Mesenchymal stem cell (in vitro differentiated cells and primary cell): Measurements from ENCODE around the gene ATP5PO.

Experiments
- DNase-seq: peaks from one replicate; pipeline ENCODE4 v3.0.0-alpha.2; 2013
- H2AFZ ChIP-seq: one replicate; pipeline ENCODE4 v1.6.1; 2013; ENCODE audit warnings: low read depth, mild to moderate bottlenecking, control low read depth, inconsistent platforms, low read length, moderate library complexity
- H2AK5ac ChIP-seq: 2 replicates; pipeline ENCODE4 v1.6.1; 2013; ENCODE audit warnings: low read length, moderate library complexity, mild to moderate bottlenecking, inconsistent platforms; ENCODE audit not compliant: severe bottlenecking
- H2BK120ac ChIP-seq: one replicate; pipeline ENCODE4 v1.6.1; 2013; ENCODE audit warnings: low read depth, mild to moderate bottlenecking, inconsistent platforms, low read length, moderate library complexity
- H2BK12ac ChIP-seq, 2 experiments: one replicate each; pipeline ENCODE4 v1.6.1; 2013; ENCODE audit warnings: inconsistent platforms in 2 of 2, low read length in 2 of 2, mild to moderate bottlenecking in 2 of 2, moderate library complexity in 2 of 2, control low read depth in 1 of 2
- H2BK15ac ChIP-seq: one replicate; pipeline ENCODE4 v1.6.1; 2013; ENCODE audit warnings: mild to moderate bottlenecking, low read depth, inconsistent platforms; ENCODE audit not compliant: poor library complexity, severe bottlenecking
- H2BK5ac ChIP-seq: 2 replicates; pipeline ENCODE4 v1.6.1; 2013; ENCODE audit warnings: low read depth, mild to moderate bottlenecking, low read length, control low read depth, inconsistent platforms; ENCODE audit not compliant: poor library complexity, severe bottlenecking
- H3K14ac ChIP-seq, 2 experiments: one replicate each; pipeline ENCODE4 v1.6.1; 2013; ENCODE audit warnings: inconsistent platforms in 2 of 2, low read length in 2 of 2, control low read depth in 1 of 2, mild to moderate bottlenecking in 1 of 2, moderate library complexity in 1 of 2
- H3K18ac ChIP-seq, 2 experiments: one replicate each; pipeline ENCODE4 v1.6.1; 2013; ENCODE audit warnings: inconsistent platforms in 2 of 2, low read length in 2 of 2, control low read depth in 1 of 2, low read depth in 1 of 2, mild to moderate bottlenecking in 1 of 2
- H3K23ac ChIP-seq, 2 experiments: one replicate each; pipeline ENCODE4 v1.6.1; 2013; ENCODE audit warnings: inconsistent platforms in 2 of 2, low read length in 2 of 2, mild to moderate bottlenecking in 2 of 2, moderate library complexity in 2 of 2, control low read depth in 1 of 2
- H3K27ac ChIP-seq: 2 replicates; pipeline ENCODE4 v1.5.1; 2013; ENCODE audit warnings: mild to moderate bottlenecking, moderate library complexity, low read length, control low read depth, inconsistent platforms; ENCODE audit not compliant: poor library complexity, severe bottlenecking
- H3K27me3 ChIP-seq, 2 experiments: 2 replicates each; pipeline versions ENCODE4 v1.6.1 to v1.7.0; 2013; ENCODE audit warnings: low read length in 2 of 2, mild to moderate bottlenecking in 2 of 2, moderate library complexity in 2 of 2, control low read depth in 1 of 2, inconsistent platforms in 1 of 2; ENCODE audit not compliant: control insufficient read depth in 1 of 2, insufficient read depth in 1 of 2
- H3K36me3 ChIP-seq, 2 experiments: 2 replicates each; pipeline versions ENCODE4 v1.6.1 to v1.7.0; 2013; ENCODE audit warnings: low read length in 2 of 2, control low read depth in 1 of 2, inconsistent platforms in 1 of 2, low read depth in 1 of 2, mild to moderate bottlenecking in 1 of 2; ENCODE audit not compliant: insufficient read depth in 2 of 2, control insufficient read depth in 1 of 2
- H3K4ac ChIP-seq, 2 experiments: one replicate each; pipeline ENCODE4 v1.6.1; 2013; ENCODE audit warnings: inconsistent platforms in 2 of 2, low read length in 2 of 2, mild to moderate bottlenecking in 2 of 2, moderate library complexity in 2 of 2, control low read depth in 1 of 2, low read depth in 1 of 2
- H3K4me1 ChIP-seq: 2 replicates; pipeline ENCODE4 v1.6.1; 2013; ENCODE audit warnings: low read depth, low read length, control low read depth; ENCODE audit not compliant: control insufficient read depth, insufficient read depth
- H3K4me2 ChIP-seq: 2 replicates; pipeline ENCODE4 v1.6.1; 2013; ENCODE audit warnings: low read length, mild to moderate bottlenecking, inconsistent platforms; ENCODE audit not compliant: poor library complexity, severe bottlenecking
- H3K4me3 ChIP-seq, 2 experiments: 2 replicates each; pipeline versions ENCODE4 v1.5.1 to v1.7.0; 2013; ENCODE audit warnings: low read length in 2 of 2, mild to moderate bottlenecking in 2 of 2, control low read depth in 1 of 2, low read depth in 1 of 2; ENCODE audit not compliant: insufficient read depth in 1 of 2
- H3K79me1 ChIP-seq: replicated peaks from 2 replicates; pipeline ENCODE4 v1.6.1; 2013; ENCODE audit warnings: mild to moderate bottlenecking, control low read depth, low read length, inconsistent platforms; ENCODE audit not compliant: poor library complexity, severe bottlenecking
- H3K9ac ChIP-seq: 2 replicates; pipeline ENCODE4 v1.7.0; 2013; ENCODE audit warnings: mild to moderate bottlenecking, low read length, moderate library complexity
- H3K9me3 ChIP-seq: 2 replicates; pipeline ENCODE4 v1.7.0; 2013; ENCODE audit warnings: mild to moderate bottlenecking, low read length; ENCODE audit not compliant: control insufficient read depth
- H4K8ac ChIP-seq: one replicate; pipeline ENCODE4 v1.6.1; 2013; ENCODE audit warnings: inconsistent platforms, mild to moderate bottlenecking, low read length, moderate library complexity
- H4K91ac ChIP-seq: one replicate; pipeline ENCODE4 v1.6.1; 2013; ENCODE audit warnings: mild to moderate bottlenecking, low read length, inconsistent platforms
- WGBS: methylation state at CpG from one replicate; pipeline ENCODE4 v1.1.7; 2013; ENCODE audit warnings: mixed read lengths; 5-methylcytosine and 5-hydroxymethylcytosine counted together

ATP5PO gene

GRCh38 chr21:33859373-33860102 is 56.1 kb downstream of the ATP5PO start:
- Histone ChIP-seq H3K36me3 (peaks cover 0 to 2% of the 10 kb centered on the region in 2 experiments), H3K4me3 (no peak overlapping the region), H3K14ac (no peak overlapping the region), H3K9me3 (no peaks in the 10 kb centered on the region), H3K18ac (no peak overlapping the region), H3K79me1 (no peaks in the 10 kb centered on the region), H4K8ac (no peak overlapping the region), H4K91ac (no peak overlapping the region), H2BK15ac (no peak overlapping the region), H3K23ac (no peak overlapping the region), H2BK120ac (no peak overlapping the region), H2BK12ac (no peak overlapping the region), H3K27me3 (peaks cover 0 to 8% of the 10 kb centered on the region in 2 experiments), H2BK5ac (no peak overlapping the region), H2AFZ (no peak overlapping the region), H3K4me2 (no peak overlapping the region), H3K4ac (no peak overlapping the region), H2AK5ac (no peak overlapping the region), H3K4me1 (peaks cover 5% of the 10 kb centered on the region), H3K27ac (no peak overlapping the region), H3K9ac (no peak overlapping the region)
- WGBS: 91% methylated on average over 18 of the region's 18 CpGs
- no peak for DNase-seq

DNA sequence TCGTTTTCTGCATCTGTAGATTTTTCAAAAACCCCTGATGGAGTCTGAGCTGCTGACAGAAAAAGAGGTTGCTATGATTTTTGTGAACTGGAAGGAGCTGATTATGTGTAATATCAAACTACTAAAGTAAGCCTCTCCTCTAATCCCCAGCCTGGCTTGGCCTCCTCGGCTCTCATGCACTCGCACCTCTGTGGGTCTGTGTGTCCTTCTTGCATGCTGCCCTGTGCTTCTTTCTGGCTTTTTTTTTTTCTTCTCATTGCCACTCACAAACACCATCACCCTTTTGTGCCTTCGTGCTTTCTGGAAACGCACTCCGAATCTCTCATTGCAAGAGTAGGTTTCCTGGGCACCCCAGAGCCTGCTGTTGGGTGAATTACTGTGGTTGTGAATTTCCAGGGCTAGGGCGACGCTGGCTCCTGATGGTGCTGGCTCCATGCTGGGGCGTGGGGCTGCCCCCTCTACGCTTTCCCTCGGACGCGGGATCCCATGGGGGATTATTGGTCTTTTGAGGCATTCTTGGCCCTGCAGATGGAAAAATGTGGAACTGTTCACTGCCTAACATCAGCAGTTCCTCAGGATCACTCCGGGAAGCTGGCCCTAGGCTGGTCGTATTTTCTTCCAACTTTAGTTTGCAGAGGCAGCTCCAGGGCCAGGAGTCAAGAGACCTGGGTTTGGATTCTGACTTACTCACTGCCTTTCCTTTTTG is 56.8 kb downstream of the ATP5PO start:
- H3K4ac ChIP-seq: no peak overlapping the region
- no peak overlapping the region for H2BK5ac ChIP-seq
- no peak overlapping the region for H2BK120ac ChIP-seq
- no peak overlapping the region for H4K8ac ChIP-seq
- H4K91ac ChIP-seq: no peak overlapping the region
- peaks cover 0 to 8% of the 10 kb centered on the region in 2 experiments for H3K27me3 ChIP-seq
- no peak overlapping the region for H3K23ac ChIP-seq
- H3K4me2 ChIP-seq: no peak overlapping the region
- no peak overlapping the region for H3K18ac ChIP-seq
- H3K9ac ChIP-seq: no peak overlapping the region
- no peak for DNase-seq
- H2AFZ ChIP-seq: no peak overlapping the region
- H3K36me3 ChIP-seq: peaks cover 0 to 2% of the 10 kb centered on the region in 2 experiments
- H3K27ac ChIP-seq: no peak overlapping the region
- no peak overlapping the region for H3K14ac ChIP-seq
- no peak overlapping the region for H2BK15ac ChIP-seq
- H2AK5ac ChIP-seq: no peak overlapping the region
- H3K4me1 ChIP-seq: peaks cover 7% of the 10 kb centered on the region
- no peak overlapping the region for H3K4me3 ChIP-seq
- H3K79me1 ChIP-seq: no peaks in the 10 kb centered on the region
- no peak overlapping the region for H2BK12ac ChIP-seq
- 83% methylated on average over 15 of the region's 15 CpGs for WGBS
- no peaks in the 10 kb centered on the region for H3K9me3 ChIP-seq

- Histone ChIP-seq H3K9me3 (no peaks in the 10 kb centered on the region), H3K36me3 (peaks cover 0 to 2% of the 10 kb centered on the region in 2 experiments), H3K4me2 (no peak overlapping the region), H3K4ac (no peak overlapping the region), H3K18ac (no peak overlapping the region), H3K79me1 (no peaks in the 10 kb centered on the region), H3K23ac (no peak overlapping the region), H2BK15ac (no peak overlapping the region), H2AK5ac (no peak overlapping the region), H4K91ac (no peak overlapping the region), H3K27me3 (peaks cover 0 to 8% of the 10 kb centered on the region in 2 experiments), H2BK12ac (no peak overlapping the region), H3K4me1 (peaks cover 7% of the 10 kb centered on the region), H3K4me3 (no peak overlapping the region), H2AFZ (no peak overlapping the region), H4K8ac (no peak overlapping the region), H2BK5ac (no peak overlapping the region), H2BK120ac (no peak overlapping the region), H3K9ac (no peak overlapping the region), H3K27ac (no peak overlapping the region), H3K14ac (no peak overlapping the region)
- DNase-seq: no peak
- 75% methylated on average over 25 of the region's 25 CpGs for WGBS
Observed at GRCh38 chr21:33857846-33858666, 57.5 kb downstream of the ATP5PO start.
